ENCODE measurements around the gene RGS16. TPM values are rescaled to one million over a fixed set of nuclear protein-coding genes. Genes with fewer than 3 reads are reported as not detected.
A peak's percentile ranks its signal among the peaks of the same experiment; 100 is the strongest.
"Not testable (repeated sequence)": the region's sequence is repeated elsewhere in the genome, so short reads cannot be mapped to it uniquely, and the experiment has no call there.

Gene RGS16
- total and polyA plus RNA-seq, 2 donors (not counting 1 experiment from before 2014, with no cell fraction given), result 3.3 to 11.4 TPM

- Mint-ChIP-seq H3K4me1 (peaks cover 51% of the 10 kb centered on the region), H3K9me3 (ENCODE audit: insufficient read depth) (no peaks in the 10 kb centered on the region), H3K4me3 (peak overlapping the region; percentile 46), H3K27ac (peak overlapping the region; percentile 78), H3K27me3 (no peaks in the 10 kb centered on the region)
- TF ChIP-seq CTCF (IDR thresholded peaks at IDR 0.05) (no peak), EZH2 (IDR thresholded peaks at IDR 0.05; ENCODE audit: borderline replicate concordance, insufficient read depth, low read depth, low read length, poor library complexity, severe bottlenecking) (no peak)
- no peaks in the 10 kb centered on the region for H3K79me2 ChIP-seq (ENCODE audit: control insufficient read depth, insufficient read depth, low read length)
- ChIA-PET POLR2A (no interaction called here), CTCF (interaction anchor here (0.6 to 1.7 kb wide), 4 partner anchors 10 to 148 kb away, joined by 3 to 4 read pairs (median 3); no protein-coding TSS in a partner anchor)
- 43% methylated on average over 10 of the region's 11 CpGs for WGBS (ENCODE audit: insufficient coverage)
- H3K27me3 ChIP-seq (replicated peaks in 1 of 4; ENCODE audit: control extremely low read depth in 1 of 4, control insufficient read depth in 3 of 4, insufficient read depth in 4 of 4, low read length in 3 of 4), result peaks cover 0 to 5% (median 0%) of the 10 kb centered on the region in 4 experiments
- H2AFZ ChIP-seq (ENCODE audit: insufficient read depth, low read depth, low read length, poor library complexity, severe bottlenecking), result peak overlapping the region; percentile 23
- H3K4me1 ChIP-seq (ENCODE audit: control insufficient read depth in 2 of 2, insufficient read depth in 2 of 2, low read length in 2 of 2), result peaks cover 47% of the 10 kb centered on the region in 2 donors
- H3K4me2 ChIP-seq (replicated peaks; ENCODE audit: low read depth, low read length, poor library complexity, severe bottlenecking), result peak overlapping the region; percentile 38
- intact Hi-C loops (cut with micrococcal nuclease), result loop anchor here (5.0 kb wide), 1 partner anchor 44 kb away; no protein-coding TSS in a partner anchor
- no peaks in the 10 kb centered on the region for H3K36me3 ChIP-seq (replicated peaks in 1 of 2; ENCODE audit: control extremely low read depth in 1 of 2, control insufficient read depth in 1 of 2, extremely low read depth in 1 of 2, insufficient read depth in 2 of 2, low read length in 1 of 2)
- H3K4me3 ChIP-seq (ENCODE audit: control extremely low read depth in 1 of 5, extremely low read depth in 1 of 5, insufficient read depth in 1 of 5, low read depth in 2 of 5, low read length in 4 of 5), result no peak overlapping the region
- no peaks in the 10 kb centered on the region for H3K9me3 ChIP-seq (ENCODE audit: control extremely low read depth in 1 of 3, control insufficient read depth in 2 of 3, insufficient read depth in 1 of 3, low read length in 2 of 3)
- ATAC-seq (ENCODE audit: low read depth), result peak; percentile 60
- no peak overlapping the region for H3K9ac ChIP-seq (ENCODE audit: low read length)
- no peaks in the 10 kb centered on the region for H4K20me1 ChIP-seq (ENCODE audit: control insufficient read depth, insufficient read depth, low read length, poor library complexity, severe bottlenecking)
- DNase-seq, result peak; percentile 64
- H3K27ac ChIP-seq (ENCODE audit: low read length in 2 of 2), result peak overlapping the region in 1 of 2 donors; percentile 59
Measured at GRCh38 chr1:182633657-182634281, 29.6 kb upstream of the RGS16 start.

- ChIA-PET CTCF (interaction anchor here (0.6 to 1.7 kb wide), 4 partner anchors 9 to 170 kb away, joined by 3 to 4 read pairs (median 3); no protein-coding TSS in a partner anchor), POLR2A (no interaction called here)
- Histone ChIP-seq H4K20me1 (ENCODE audit: control insufficient read depth, insufficient read depth, low read length, poor library complexity, severe bottlenecking) (no peaks in the 10 kb centered on the region), H3K9ac (ENCODE audit: low read length) (no peak overlapping the region), H3K9me3 (ENCODE audit: control extremely low read depth in 1 of 3, control insufficient read depth in 2 of 3, insufficient read depth in 1 of 3, low read length in 2 of 3) (no peaks in the 10 kb centered on the region), H3K36me3 (replicated peaks in 1 of 2; ENCODE audit: control extremely low read depth in 1 of 2, control insufficient read depth in 1 of 2, extremely low read depth in 1 of 2, insufficient read depth in 2 of 2, low read length in 1 of 2) (no peaks in the 10 kb centered on the region), H3K27ac (ENCODE audit: low read length in 2 of 2) (peak overlapping the region in 1 of 2 donors; percentile 14), H3K27me3 (replicated peaks in 1 of 4; ENCODE audit: control extremely low read depth in 1 of 4, control insufficient read depth in 3 of 4, insufficient read depth in 4 of 4, low read length in 3 of 4) (peaks cover 0 to 5% (median 0%) of the 10 kb centered on the region in 4 experiments), H3K4me1 (ENCODE audit: control insufficient read depth in 2 of 2, insufficient read depth in 2 of 2, low read length in 2 of 2) (peaks cover 47% of the 10 kb centered on the region in 2 donors), H2AFZ (ENCODE audit: insufficient read depth, low read depth, low read length, poor library complexity, severe bottlenecking) (no peak overlapping the region), H3K4me2 (replicated peaks; ENCODE audit: low read depth, low read length, poor library complexity, severe bottlenecking) (peak overlapping the region; percentile 38), H3K4me3 (ENCODE audit: control extremely low read depth in 1 of 5, extremely low read depth in 1 of 5, insufficient read depth in 1 of 5, low read depth in 2 of 5, low read length in 4 of 5) (no peak overlapping the region), H3K79me2 (ENCODE audit: control insufficient read depth, insufficient read depth, low read length) (no peaks in the 10 kb centered on the region)
- no peak for DNase-seq
- TF ChIP-seq CTCF (IDR thresholded peaks at IDR 0.05) (no peak), EZH2 (IDR thresholded peaks at IDR 0.05; ENCODE audit: borderline replicate concordance, insufficient read depth, low read depth, low read length, poor library complexity, severe bottlenecking) (no peak)
- intact Hi-C loops (cut with micrococcal nuclease), result loop anchor here (5.0 kb wide), 1 partner anchor 44 kb away; no protein-coding TSS in a partner anchor
- Mint-ChIP-seq H3K27me3 (no peaks in the 10 kb centered on the region), H3K9me3 (ENCODE audit: insufficient read depth) (no peaks in the 10 kb centered on the region), H3K4me3 (peak overlapping the region; percentile 56), H3K27ac (peak overlapping the region; percentile 61), H3K4me1 (peaks cover 51% of the 10 kb centered on the region)
- no peak for ATAC-seq (ENCODE audit: low read depth)
Measured at GRCh38 chr1:182633031-182633430, 28.8 kb upstream of the RGS16 start.

- not testable (repeated sequence) for H3K27me3 ChIP-seq (replicated peaks in 1 of 4; ENCODE audit: control extremely low read depth in 1 of 4, control insufficient read depth in 3 of 4, insufficient read depth in 4 of 4, low read length in 3 of 4); H3K9me3 ChIP-seq (ENCODE audit: control extremely low read depth in 1 of 3, control insufficient read depth in 2 of 3, insufficient read depth in 1 of 3, low read length in 2 of 3); H3K9me3 Mint-ChIP-seq (ENCODE audit: insufficient read depth); H3K79me2 ChIP-seq (ENCODE audit: control insufficient read depth, insufficient read depth, low read length); H4K20me1 ChIP-seq (ENCODE audit: control insufficient read depth, insufficient read depth, low read length, poor library complexity, severe bottlenecking); H3K36me3 ChIP-seq (replicated peaks in 1 of 2; ENCODE audit: control extremely low read depth in 1 of 2, control insufficient read depth in 1 of 2, extremely low read depth in 1 of 2, insufficient read depth in 2 of 2, low read length in 1 of 2); ATAC-seq (ENCODE audit: low read depth); H3K27me3 Mint-ChIP-seq; H2AFZ ChIP-seq (ENCODE audit: insufficient read depth, low read depth, low read length, poor library complexity, severe bottlenecking); H3K4me3 ChIP-seq (ENCODE audit: control extremely low read depth in 1 of 5, extremely low read depth in 1 of 5, insufficient read depth in 1 of 5, low read depth in 2 of 5, low read length in 4 of 5); H3K9ac ChIP-seq (ENCODE audit: low read length)
- POLR2A ChIA-PET, result interaction anchor here (0.7 kb wide), 3 partner anchors 17 to 149 kb away, joined by 3 to 6 read pairs (median 5); no protein-coding TSS in a partner anchor
- Mint-ChIP-seq H3K4me1 (peaks cover 51% of the 10 kb centered on the region), H3K4me3 (peak overlapping the region; percentile 78), H3K27ac (peak overlapping the region; percentile 82)
- Histone ChIP-seq H3K27ac (ENCODE audit: low read length in 2 of 2) (peak overlapping the region in 1 of 2 donors; percentile 42), H3K4me1 (ENCODE audit: control insufficient read depth in 2 of 2, insufficient read depth in 2 of 2, low read length in 2 of 2) (peaks cover 47% of the 10 kb centered on the region in 2 donors), H3K4me2 (replicated peaks; ENCODE audit: low read depth, low read length, poor library complexity, severe bottlenecking) (peak overlapping the region; percentile 36)
- 11% methylated on average over 6 of the region's 12 CpGs for WGBS (ENCODE audit: insufficient coverage)
- CTCF ChIA-PET, result interaction anchor here (1.0 to 1.7 kb wide), 2 partner anchors 8 to 62 kb away, joined by 3 read pairs; no protein-coding TSS in a partner anchor
- intact Hi-C loops (cut with micrococcal nuclease), result loop anchor here (5.0 kb wide), 1 partner anchor 45 kb away; no protein-coding TSS in a partner anchor
- DNase-seq, result peak; percentile 42
Measured at GRCh38 chr1:182632441-182632857, 28.3 kb upstream of the RGS16 start.
